OCI-LY7 (cell line): Measurements from ENCODE around the gene USP6. TPM values are rescaled to one million over a fixed set of nuclear protein-coding genes. Genes with fewer than 3 reads are reported as not detected.
"Not testable (repeated sequence)": the region's sequence is repeated elsewhere in the genome, so short reads cannot be mapped to it uniquely, and the experiment has no call there.

ENCODE experiments used
- BruUV-seq: library from RNA; stranded (reverse); fragments of 400-500 nt; replicated peaks from 2 replicates; lab custom pipeline; 2021; lab: Mats Ljungman, UMichigan
- CTCF ChIA-PET: fragments of 300-600 bp; sonication (Branson Sonifier 250); formaldehyde crosslinking; loops from one replicate; lab custom pipeline; 2022; ENCODE audit warnings: antibody characterized with exemption; ENCODE audit not compliant: unreplicated experiment; lab: Charles Lee
- POLR2A ChIA-PET: fragments of 300-600 bp; sonication (Branson Sonifier 250); formaldehyde crosslinking; loops from one replicate; lab custom pipeline; 2022; ENCODE audit warnings: antibody characterized with exemption; lab: Charles Lee
- DNase-seq: peaks from one replicate; pipeline ENCODE4 v3.0.0-alpha.2; 2015; ENCODE audit warnings: low spot score
- H2AFZ ChIP-seq: fragments of 200-600 bp; sonication (generic), shearing (Covaris generic); 2 replicates; pipeline ENCODE4 v1.6.1; 2014; ENCODE audit warnings: mild to moderate bottlenecking, antibody characterized with exemption, low read length, moderate library complexity
- H3K27ac ChIP-seq: fragments of 200-600 bp; sonication (generic); 2 replicates; pipeline ENCODE4 v1.5.1; 2014; ENCODE audit warnings: mixed run types, low read depth, mild to moderate bottlenecking, moderate library complexity, low read length, inconsistent platforms; ENCODE audit not compliant: poor library complexity, severe bottlenecking
- H3K36me3 ChIP-seq: fragments of 200-600 bp; sonication (generic); 2 replicates; pipeline ENCODE4 v1.6.1; 2014; ENCODE audit warnings: mild to moderate bottlenecking, antibody characterized with exemption, low read length, moderate library complexity, mixed read lengths; ENCODE audit not compliant: insufficient read depth
- H3K4me1 ChIP-seq: fragments of 200-600 bp; sonication (generic); 2 replicates; pipeline ENCODE4 v1.5.1; 2014; ENCODE audit warnings: mild to moderate bottlenecking, low read length; ENCODE audit not compliant: insufficient read depth, poor library complexity, severe bottlenecking
- H3K4me2 ChIP-seq: fragments of 200-600 bp; sonication (generic); 2 replicates; pipeline ENCODE4 v1.6.1; 2014; ENCODE audit warnings: mild to moderate bottlenecking, low read length
- H3K4me3 ChIP-seq: fragments of 200-600 bp; sonication (generic); 2 replicates; pipeline ENCODE4 v1.5.1; 2014; ENCODE audit warnings: mild to moderate bottlenecking, low read depth, low read length; ENCODE audit not compliant: poor library complexity, severe bottlenecking
- H3K79me2 ChIP-seq: fragments of 200-600 bp; sonication (generic); 2 replicates; pipeline ENCODE4 v1.6.1; 2016; ENCODE audit warnings: low read depth, mild to moderate bottlenecking, low read length, moderate library complexity, mixed read lengths; ENCODE audit not compliant: insufficient read depth
- H3K9me2 ChIP-seq: fragments of 200-600 bp; sonication (generic); 2 replicates; pipeline ENCODE4 v1.6.1; 2016; ENCODE audit warnings: mild to moderate bottlenecking, low read length, mixed read lengths; ENCODE audit not compliant: insufficient read depth
- H3K9me3 ChIP-seq: fragments of 200-600 bp; sonication (generic); 2 replicates; pipeline ENCODE4 v1.6.1; 2014; ENCODE audit warnings: mild to moderate bottlenecking, mixed run types, low read length, mixed read lengths
- H4K20me1 ChIP-seq: fragments of 200-600 bp; sonication (generic); 2 replicates; pipeline ENCODE4 v1.6.1; 2014; ENCODE audit warnings: mild to moderate bottlenecking, antibody characterized with exemption, low read length, moderate library complexity, mixed read lengths; ENCODE audit not compliant: insufficient read depth
- CTCF ChIP-seq: fragments of 200-600 bp; sonication (generic); conservative IDR thresholded peaks from 2 replicates; pipeline ENCODE4 v1.5.1; 2014; ENCODE audit warnings: mild to moderate bottlenecking, antibody characterized with exemption, low read length, moderate library complexity, mixed read lengths
- EZH2phosphoT487 ChIP-seq: fragments of 200-600 bp; sonication (generic); IDR thresholded peaks from 2 replicates; pipeline ENCODE4 v1.6.1; 2018; ENCODE audit warnings: low read depth, borderline replicate concordance, mild to moderate bottlenecking, mixed run types, antibody characterized with exemption, low read length, moderate library complexity, mixed read lengths
- intact Hi-C: fragments of 100-400 bp; cut with micrococcal nuclease; formaldehyde crosslinking; loops from one replicate; pipeline ENCODE4 v1.10.0; 2022; ENCODE audit not compliant: unreplicated experiment
- total RNA-seq, 2 experiments: library from RNA; depleted of rRNA in 1 of 2; stranded (reverse); fragments of >200 nt in 1 of 2; shearing (Covaris generic) in 1 of 2; gene quantifications; 2 replicates each; pipeline ENCODE4 v1.2.3, GENCODE V29; 2014 to 2022

Gene USP6
- total RNA-seq, 2 experiments from 2014 or later: 0.03 to 0.11 TPM

- no peak for DNase-seq
- Histone ChIP-seq H4K20me1 (no peaks in the 10 kb centered on the region), H3K79me2 (no peaks in the 10 kb centered on the region), H3K27ac (no peak overlapping the region), H3K9me3 (no peaks in the 10 kb centered on the region), H3K36me3 (no peaks in the 10 kb centered on the region), H3K9me2 (no peaks in the 10 kb centered on the region), H3K4me1 (no peaks in the 10 kb centered on the region), H2AFZ (no peak overlapping the region), H3K4me3 (no peak overlapping the region), H3K4me2 (no peak overlapping the region)
- TF ChIP-seq EZH2phosphoT487 (no peak), CTCF (no peak)
- no TSS peak for BruUV-seq
- POLR2A ChIA-PET: no interaction called here
- intact Hi-C loops: no loop called here
- CTCF ChIA-PET: no interaction called here
Observed at GRCh38 chr17:5135726-5136579, 20.1 kb downstream of the USP6 start.

GRCh38 chr17:5136580-5137412 is 21.0 kb downstream of the USP6 start:
- intact Hi-C loops, BruUV-seq, H3K9me3 ChIP-seq, H3K9me2 ChIP-seq, H4K20me1 ChIP-seq, H3K79me2 ChIP-seq, DNase-seq, H3K4me1 ChIP-seq, POLR2A ChIA-PET, H3K4me2 ChIP-seq, H2AFZ ChIP-seq, H3K27ac ChIP-seq, CTCF ChIA-PET, H3K36me3 ChIP-seq, H3K4me3 ChIP-seq: not testable (repeated sequence)

GRCh38 chr17:5137511-5138197 is 21.8 kb downstream of the USP6 start:
- H3K79me2 ChIP-seq, H3K27ac ChIP-seq, intact Hi-C loops, H3K36me3 ChIP-seq, H3K9me3 ChIP-seq, DNase-seq, H4K20me1 ChIP-seq, H3K4me3 ChIP-seq, H2AFZ ChIP-seq, POLR2A ChIA-PET, H3K4me1 ChIP-seq, H3K4me2 ChIP-seq, H3K9me2 ChIP-seq, CTCF ChIA-PET, BruUV-seq: not testable (repeated sequence)

- DNase-seq, H3K36me3 ChIP-seq, H3K4me3 ChIP-seq, H3K4me2 ChIP-seq, H3K79me2 ChIP-seq, CTCF ChIA-PET, H2AFZ ChIP-seq, H3K9me2 ChIP-seq, H3K4me1 ChIP-seq, intact Hi-C loops, H3K27ac ChIP-seq, BruUV-seq, POLR2A ChIA-PET, H4K20me1 ChIP-seq, H3K9me3 ChIP-seq: not testable (repeated sequence)
Observed at GRCh38 chr17:5138198-5138544, 22.3 kb downstream of the USP6 start.
